Cardiac septum (tissue), 1 donor: Measurements from ENCODE around the gene COL26A1. TPM values are rescaled to one million over a fixed set of nuclear protein-coding genes. Genes with fewer than 3 reads are reported as not detected.
A peak's percentile ranks its signal among the peaks of the same experiment; 100 is the strongest.

Experiments used
- DNase-seq: peaks from one replicate; pipeline ENCODE4 v3.0.0-alpha.2; 2020; ENCODE audit warnings: low spot score
- intact Hi-C: fragments of 100-400 bp; cut with DNase I; formaldehyde crosslinking; loops from one replicate; pipeline ENCODE4 v1.14.0; 2022
- total RNA-seq: library from RNA; stranded (reverse); fragmentation: NEBNext Ultra II Directional; extraction: Animal tissue kit (Norgen Biotek cat#: 25700); gene quantifications from one replicate; pipeline ENCODE4 v1.2.1, GENCODE V29; 2021
- donor health status: DM: no; HTN: no; CAD: no.

The COL26A1 gene
- total RNA-seq, 1 donor from 2014 or later: not detected

GRCh38 chr7:101542527-101543241 is 180.0 kb downstream of the COL26A1 start:
- no peak for DNase-seq
- intact Hi-C loops: loop anchor here (2.0 to 10.0 kb wide), 2 partner anchors 730 to 852 kb away; partner anchors contain the start of gene PRKRIP1

GRCh38 chr7:101543242-101543766 is 180.6 kb downstream of the COL26A1 start:
- intact Hi-C loops: loop anchor here (2.0 to 10.0 kb wide), 2 partner anchors 729 to 851 kb away; partner anchors contain the start of gene PRKRIP1
- no peak for DNase-seq

GRCh38 chr7:101543846-101544245 is 181.2 kb downstream of the COL26A1 start:
- DNase-seq: no peak

GRCh38 chr7:101545441-101546190 is 182.9 kb downstream of the COL26A1 start:
- no peak for DNase-seq
- intact Hi-C loops: loop anchor here (10.0 kb wide), 1 partner anchor 849 kb away; the partner anchor contains the start of gene PRKRIP1

More at GRCh38 chr7:101543846-101544245, 181.2 kb downstream of the COL26A1 start:
- intact Hi-C loops: loop anchor here (2.0 to 10.0 kb wide), 2 partner anchors 729 to 851 kb away; partner anchors contain the start of gene PRKRIP1

GRCh38 chr7:101546308-101546936 is 183.7 kb downstream of the COL26A1 start:
- no peak for DNase-seq

GRCh38 chr7:101547022-101547915 is 184.6 kb downstream of the COL26A1 start:
- intact Hi-C loops: loop anchor here (10.0 kb wide), 1 partner anchor 848 kb away; the partner anchor contains the start of gene PRKRIP1
- no peak for DNase-seq

More at GRCh38 chr7:101546308-101546936, 183.7 kb downstream of the COL26A1 start:
- intact Hi-C loops: loop anchor here (10.0 kb wide), 1 partner anchor 848 kb away; the partner anchor contains the start of gene PRKRIP1

GRCh38 chr7:101547916-101548661 is 185.4 kb downstream of the COL26A1 start:
- intact Hi-C loops: loop anchor here (10.0 kb wide), 1 partner anchor 847 kb away; the partner anchor contains the start of gene PRKRIP1
- no peak for DNase-seq

- intact Hi-C loops: loop anchor here (10.0 kb wide), 1 partner anchor 845 kb away; the partner anchor contains the start of gene PRKRIP1
- no peak for DNase-seq
Observed at GRCh38 chr7:101549734-101550133, 187.1 kb downstream of the COL26A1 start.

GRCh38 chr7:101550641-101551541 is 188.2 kb downstream of the COL26A1 start:
- DNase-seq: peak; percentile 53
- intact Hi-C loops: no loop called here

GRCh38 chr7:101553018-101553770 is 190.5 kb downstream of the COL26A1 start:
- DNase-seq: peak; percentile 67
- intact Hi-C loops: no loop called here

- intact Hi-C loops: no loop called here
- peak; percentile 36 for DNase-seq
Observed at GRCh38 chr7:101553771-101554445, 191.2 kb downstream of the COL26A1 start.

- intact Hi-C loops: no loop called here
- DNase-seq: peak; percentile 49
Observed at GRCh38 chr7:101554584-101555268, 192.1 kb downstream of the COL26A1 start.

GRCh38 chr7:101555269-101555920 is 192.7 kb downstream of the COL26A1 start:
- intact Hi-C loops: no loop called here
- peak; percentile 68 for DNase-seq

GRCh38 chr7:101555921-101556275 is 193.2 kb downstream of the COL26A1 start:
- DNase-seq: peak; percentile 26
- intact Hi-C loops: no loop called here
